ENCODE results near the gene KIF1B. TPM values are rescaled to one million over a fixed set of nuclear protein-coding genes. Genes with fewer than 3 reads are reported as not detected.
A peak's percentile ranks its signal among the peaks of the same experiment; 100 is the strongest.

KIF1B gene
- total RNA-seq, result 5.9 and 7.2 TPM in 2 replicates

- H3K27me3 Mint-ChIP-seq, result no peaks in the 10 kb centered on the region
- no peaks in the 10 kb centered on the region for H3K9me3 Mint-ChIP-seq
- ChIA-PET POLR2A (interaction anchor here (0.6 to 1.2 kb wide), 4 partner anchors 17 to 393 kb away, joined by 3 to 7 read pairs (median 5); partner anchors contain the start of gene CENPS), CTCF (interaction anchor here (0.6 to 2.2 kb wide), 18 partner anchors 8 to 675 kb away, joined by 3 to 20 read pairs (median 3); partner anchors contain the start of genes CENPS and PGD)
- peak within 1 kb of the TSS; percentile 89 for H3K4me3 Mint-ChIP-seq
- peak within 1 kb of the TSS; percentile 61 for H3K27ac Mint-ChIP-seq
- H3K4me1 Mint-ChIP-seq, result peaks cover 25% of the 10 kb centered on the region
- TF ChIP-seq CTCF (IDR thresholded peaks at IDR 0.05), result peak; percentile 87
- peak; percentile 97 for ATAC-seq (ENCODE audit: low read depth)
- peak; percentile 98 for DNase-seq
- intact Hi-C loops (cut with micrococcal nuclease), result loop anchor here (1.0 to 5.0 kb wide), 7 partner anchors 117 to 483 kb away; partner anchors contain the start of genes CTNNBIP1, LZIC and NMNAT1
- no peaks in the 10 kb centered on the region for H3K36me3 Mint-ChIP-seq (ENCODE audit: low read depth)
Measured at GRCh38 chr1:10209905-10210810, at the start of gene KIF1B. KIF1B (plus strand) TSS chr1:10210570; CDS start chr1:10232329, 21,759 bp downstream.

GRCh38 chr1:10160907-10161490, 49.4 kb upstream of the KIF1B start:
- no peak for TF ChIP-seq CTCF (IDR thresholded peaks at IDR 0.05)
- Mint-ChIP-seq H3K9me3 (no peaks in the 10 kb centered on the region), H3K4me3 (no peak overlapping the region), H3K27me3 (no peaks in the 10 kb centered on the region), H3K27ac (no peak overlapping the region), H3K4me1 (no peaks in the 10 kb centered on the region), H3K36me3 (ENCODE audit: low read depth) (peaks cover 59% of the 10 kb centered on the region)
- no peak for DNase-seq
- intact Hi-C loops (cut with micrococcal nuclease), result no loop called here
- ChIA-PET CTCF (no interaction called here), POLR2A (interaction anchor here (0.5 kb wide), 1 partner anchor 44 kb away, joined by 7 read pairs; no protein-coding TSS in a partner anchor)
- ATAC-seq (ENCODE audit: low read depth), result no peak

GRCh38 chr1:10161541-10162290, 48.7 kb upstream of the KIF1B start:
- intact Hi-C loops (cut with micrococcal nuclease), result no loop called here
- DNase-seq, result no peak
- peaks cover 65% of the 10 kb centered on the region for H3K36me3 Mint-ChIP-seq (ENCODE audit: low read depth)
- no peaks in the 10 kb centered on the region for H3K27me3 Mint-ChIP-seq
- ChIA-PET POLR2A (no interaction called here), CTCF (no interaction called here)
- ATAC-seq (ENCODE audit: low read depth), result no peak
- no peaks in the 10 kb centered on the region for H3K4me1 Mint-ChIP-seq
- H3K27ac Mint-ChIP-seq, result no peak overlapping the region
- TF ChIP-seq CTCF (IDR thresholded peaks at IDR 0.05), result no peak
- no peak overlapping the region for H3K4me3 Mint-ChIP-seq
- no peaks in the 10 kb centered on the region for H3K9me3 Mint-ChIP-seq

GRCh38 chr1:10168912-10169514, 41.4 kb upstream of the KIF1B start:
- peaks cover 4% of the 10 kb centered on the region for H3K4me1 Mint-ChIP-seq
- DNase-seq (no peak), ATAC-seq (ENCODE audit: low read depth) (no peak)
- H3K27ac Mint-ChIP-seq, result peak overlapping the region; percentile 53
- intact Hi-C loops (cut with micrococcal nuclease), result no loop called here
- H3K4me3 Mint-ChIP-seq, result no peak overlapping the region
- TF ChIP-seq CTCF (IDR thresholded peaks at IDR 0.05), result no peak
- peaks cover 78% of the 10 kb centered on the region for H3K36me3 Mint-ChIP-seq (ENCODE audit: low read depth)
- no peaks in the 10 kb centered on the region for H3K9me3 Mint-ChIP-seq
- ChIA-PET CTCF (no interaction called here), POLR2A (no interaction called here)
- H3K27me3 Mint-ChIP-seq, result no peaks in the 10 kb centered on the region

All from activated B cell treated with CpG ODN at 0.5 μM for 24 hours (primary cell).